Osteoblast (primary cell): ENCODE measurements around the gene GRID1. TPM values are rescaled to one million over a fixed set of nuclear protein-coding genes. Genes with fewer than 3 reads are reported as not detected.

Experiments
- DNase-seq: peaks from one replicate; pipeline ENCODE4 v3.0.0; 2011; ENCODE audit warnings: low spot score, mixed read lengths; ENCODE audit not compliant: insufficient read length; ENCODE audit errors: missing footprints
- H2AFZ ChIP-seq: 2 replicates; pipeline ENCODE4 v1.6.0; 2011; ENCODE audit warnings: mild to moderate bottlenecking, low read length
- H3K27ac ChIP-seq: 2 replicates; pipeline ENCODE4 v1.5.1; 2011; ENCODE audit warnings: mild to moderate bottlenecking, low read depth, low read length, moderate library complexity
- H3K27me3 ChIP-seq: 2 replicates; pipeline ENCODE4 v1.6.0; 2012; ENCODE audit warnings: mild to moderate bottlenecking, control low read depth, inconsistent platforms, low read length, moderate library complexity; ENCODE audit not compliant: insufficient read depth
- H3K36me3 ChIP-seq: 2 replicates; pipeline ENCODE4 v1.5.1; 2011; ENCODE audit warnings: mild to moderate bottlenecking, low read length, control low read depth, moderate library complexity; ENCODE audit not compliant: insufficient read depth
- H3K4me1 ChIP-seq: 2 replicates; pipeline ENCODE4 v1.5.1; 2011; ENCODE audit warnings: mild to moderate bottlenecking, low read length, control low read depth, moderate library complexity; ENCODE audit not compliant: insufficient read depth
- H3K4me2 ChIP-seq: 2 replicates; pipeline ENCODE4 v1.6.0; 2011; ENCODE audit warnings: mild to moderate bottlenecking, low read length; ENCODE audit not compliant: insufficient read depth
- H3K4me3 ChIP-seq: fragments of 200-600 bp; sonication (generic); 3 replicates; pipeline ENCODE4 v1.5.1; 2012; ENCODE audit warnings: mild to moderate bottlenecking, low read length, inconsistent platforms; ENCODE audit not compliant: insufficient read depth
- H3K79me2 ChIP-seq: 2 replicates; pipeline ENCODE4 v1.6.0; 2012; ENCODE audit warnings: mild to moderate bottlenecking, low read length, control low read depth, inconsistent platforms; ENCODE audit not compliant: insufficient read depth
- H3K9me3 ChIP-seq: 2 replicates; pipeline ENCODE4 v1.5.1; 2011; ENCODE audit warnings: low read depth, low read length, control low read depth
- H4K20me1 ChIP-seq: 2 replicates; pipeline ENCODE4 v1.6.0; 2012; ENCODE audit warnings: mild to moderate bottlenecking, low read length, control low read depth; ENCODE audit not compliant: insufficient read depth
- total RNA-seq: library from RNA; depleted of rRNA; stranded (reverse); fragments of >200 nt; gene quantifications from 2 replicates; pipeline ENCODE4 v1.2.3, GENCODE V29; 2012
- TF ChIP-seq, protein P1 (sequence below): IDR thresholded peaks from 2 replicates; pipeline ENCODE4 v1.5.1; 2011; ENCODE audit warnings: mild to moderate bottlenecking, low read depth, low read length, moderate library complexity; ENCODE audit errors: extremely low read depth

GRID1 gene
- total RNA-seq, 1 donor, result not detected

DNA sequence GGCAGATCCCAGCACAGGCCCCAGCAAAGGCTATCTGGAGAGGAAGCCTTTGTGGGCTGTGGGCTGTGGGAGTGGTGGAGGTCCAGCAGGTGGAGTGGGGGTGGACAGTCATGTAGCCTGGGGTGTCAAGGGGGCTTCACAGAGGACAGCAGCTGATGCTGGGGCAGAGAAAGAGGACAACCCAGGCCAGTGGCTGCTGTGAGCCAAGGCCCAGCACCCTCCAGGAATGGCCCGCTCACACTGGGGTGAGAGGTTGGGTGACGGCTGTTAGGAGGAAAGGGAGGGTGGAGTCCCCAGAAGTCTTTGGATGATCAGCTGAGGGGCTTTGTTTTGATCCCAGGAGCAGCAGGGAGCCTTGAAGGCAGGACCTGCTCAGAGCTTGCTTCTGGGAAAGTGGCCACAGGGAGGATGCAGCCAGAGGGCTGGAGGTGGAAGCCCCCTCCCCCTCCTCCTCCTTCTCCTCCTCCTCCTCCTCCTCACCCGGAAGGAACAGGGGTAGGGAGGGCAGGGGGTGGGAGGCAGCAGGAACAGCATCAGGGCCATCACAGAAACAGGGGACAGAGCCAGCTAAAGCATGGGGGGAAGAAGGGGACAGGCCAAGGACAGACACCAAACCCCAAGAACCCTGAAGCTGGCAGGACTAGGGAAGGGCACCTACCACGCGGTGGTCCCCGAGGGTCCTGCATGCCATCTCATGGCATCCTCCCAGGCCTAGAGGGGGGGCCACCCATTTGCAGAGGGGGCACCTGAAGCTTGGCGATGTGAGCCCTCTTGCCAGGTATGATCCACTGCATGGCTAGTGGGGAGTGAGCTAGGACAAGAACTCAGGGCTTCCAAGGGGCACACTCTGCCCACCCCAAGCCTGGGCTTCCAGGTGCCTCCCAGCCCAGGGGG lies 144.9 kb downstream of the GRID1 start:
- peaks cover 12% of the 10 kb centered on the region for H3K4me1 ChIP-seq
- H3K4me3 ChIP-seq, result no peak overlapping the region
- no peak overlapping the region for H3K27ac ChIP-seq
- no peaks in the 10 kb centered on the region for H4K20me1 ChIP-seq
- H3K36me3 ChIP-seq, result no peaks in the 10 kb centered on the region
- no peaks in the 10 kb centered on the region for H3K27me3 ChIP-seq
- no peaks in the 10 kb centered on the region for H3K9me3 ChIP-seq
- H3K79me2 ChIP-seq, result no peaks in the 10 kb centered on the region
- TF ChIP-seq, protein P1, sequence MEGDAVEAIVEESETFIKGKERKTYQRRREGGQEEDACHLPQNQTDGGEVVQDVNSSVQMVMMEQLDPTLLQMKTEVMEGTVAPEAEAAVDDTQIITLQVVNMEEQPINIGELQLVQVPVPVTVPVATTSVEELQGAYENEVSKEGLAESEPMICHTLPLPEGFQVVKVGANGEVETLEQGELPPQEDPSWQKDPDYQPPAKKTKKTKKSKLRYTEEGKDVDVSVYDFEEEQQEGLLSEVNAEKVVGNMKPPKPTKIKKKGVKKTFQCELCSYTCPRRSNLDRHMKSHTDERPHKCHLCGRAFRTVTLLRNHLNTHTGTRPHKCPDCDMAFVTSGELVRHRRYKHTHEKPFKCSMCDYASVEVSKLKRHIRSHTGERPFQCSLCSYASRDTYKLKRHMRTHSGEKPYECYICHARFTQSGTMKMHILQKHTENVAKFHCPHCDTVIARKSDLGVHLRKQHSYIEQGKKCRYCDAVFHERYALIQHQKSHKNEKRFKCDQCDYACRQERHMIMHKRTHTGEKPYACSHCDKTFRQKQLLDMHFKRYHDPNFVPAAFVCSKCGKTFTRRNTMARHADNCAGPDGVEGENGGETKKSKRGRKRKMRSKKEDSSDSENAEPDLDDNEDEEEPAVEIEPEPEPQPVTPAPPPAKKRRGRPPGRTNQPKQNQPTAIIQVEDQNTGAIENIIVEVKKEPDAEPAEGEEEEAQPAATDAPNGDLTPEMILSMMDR, result no peak
- DNase-seq, result peak; percentile 73
- no peak overlapping the region for H2AFZ ChIP-seq
- H3K4me2 ChIP-seq, result no peak overlapping the region

GRCh38 chr10:86220626-86221025 lies 146.0 kb downstream of the GRID1 start:
- DNase-seq, result no peak
- Histone ChIP-seq H3K4me3 (no peak overlapping the region), H4K20me1 (no peaks in the 10 kb centered on the region), H3K36me3 (no peaks in the 10 kb centered on the region), H3K27ac (no peak overlapping the region), H3K79me2 (no peaks in the 10 kb centered on the region), H3K4me1 (peaks cover 11% of the 10 kb centered on the region), H2AFZ (no peak overlapping the region), H3K4me2 (no peak overlapping the region), H3K27me3 (no peaks in the 10 kb centered on the region), H3K9me3 (no peaks in the 10 kb centered on the region)
- TF ChIP-seq, protein P1, result no peak

DNA sequence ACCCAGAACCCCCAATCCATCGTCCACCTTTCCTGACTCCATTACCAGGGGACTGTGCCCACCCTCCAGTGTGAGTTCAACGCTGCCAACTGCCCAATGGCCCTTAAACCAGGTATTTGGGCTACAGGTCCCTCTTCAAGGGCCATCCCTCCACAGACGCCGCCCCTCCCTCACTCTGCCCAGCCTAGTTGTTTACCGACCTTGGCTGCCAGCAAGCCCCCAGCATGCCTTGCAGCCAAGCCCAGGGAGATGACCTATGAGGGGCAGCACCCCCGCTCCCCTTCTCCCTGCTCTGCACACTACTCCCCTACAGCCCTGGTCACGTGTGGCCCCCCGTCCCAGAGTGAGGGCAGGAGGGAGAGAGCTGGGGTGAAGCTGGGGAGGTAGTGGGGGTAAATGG lies 147.3 kb downstream of the GRID1 start:
- Histone ChIP-seq H2AFZ (no peak overlapping the region), H3K4me3 (no peak overlapping the region), H3K36me3 (no peaks in the 10 kb centered on the region), H3K9me3 (no peaks in the 10 kb centered on the region), H3K4me1 (no peaks in the 10 kb centered on the region), H3K4me2 (no peak overlapping the region), H3K27me3 (no peaks in the 10 kb centered on the region), H3K27ac (no peak overlapping the region), H4K20me1 (no peaks in the 10 kb centered on the region), H3K79me2 (no peaks in the 10 kb centered on the region)
- no peak for DNase-seq
- TF ChIP-seq, protein P1, result no peak

DNA sequence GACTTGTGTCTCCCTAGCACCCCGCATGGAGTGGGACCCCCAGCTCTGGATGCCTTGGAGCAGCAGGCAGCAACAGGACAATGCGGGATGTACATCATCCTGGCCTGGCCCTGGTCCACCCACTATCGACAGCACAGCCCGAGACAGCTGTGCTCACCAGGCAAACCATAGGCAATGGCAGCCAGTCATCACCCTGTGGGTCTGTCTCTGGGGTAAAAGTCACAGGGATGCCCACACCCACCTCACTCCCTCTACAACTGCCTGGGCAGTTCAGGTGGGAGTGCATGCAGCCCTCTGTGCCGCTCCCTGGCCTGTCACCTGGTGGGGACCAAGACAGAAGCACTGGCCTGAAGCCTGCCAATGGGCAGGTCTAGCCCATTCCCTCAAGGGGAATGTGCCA lies 147.8 kb downstream of the GRID1 start:
- Histone ChIP-seq H3K4me2 (no peak overlapping the region), H3K79me2 (no peaks in the 10 kb centered on the region), H3K4me3 (no peak overlapping the region), H4K20me1 (no peaks in the 10 kb centered on the region), H3K27me3 (no peaks in the 10 kb centered on the region), H2AFZ (no peak overlapping the region), H3K27ac (no peak overlapping the region), H3K36me3 (no peaks in the 10 kb centered on the region), H3K9me3 (no peaks in the 10 kb centered on the region), H3K4me1 (no peaks in the 10 kb centered on the region)
- TF ChIP-seq, protein P1, result no peak
- peak; percentile 32 for DNase-seq
